ENCODE results near the gene CHAC2.
A peak's percentile ranks its signal among the peaks of the same experiment; 100 is the strongest.

DNA sequence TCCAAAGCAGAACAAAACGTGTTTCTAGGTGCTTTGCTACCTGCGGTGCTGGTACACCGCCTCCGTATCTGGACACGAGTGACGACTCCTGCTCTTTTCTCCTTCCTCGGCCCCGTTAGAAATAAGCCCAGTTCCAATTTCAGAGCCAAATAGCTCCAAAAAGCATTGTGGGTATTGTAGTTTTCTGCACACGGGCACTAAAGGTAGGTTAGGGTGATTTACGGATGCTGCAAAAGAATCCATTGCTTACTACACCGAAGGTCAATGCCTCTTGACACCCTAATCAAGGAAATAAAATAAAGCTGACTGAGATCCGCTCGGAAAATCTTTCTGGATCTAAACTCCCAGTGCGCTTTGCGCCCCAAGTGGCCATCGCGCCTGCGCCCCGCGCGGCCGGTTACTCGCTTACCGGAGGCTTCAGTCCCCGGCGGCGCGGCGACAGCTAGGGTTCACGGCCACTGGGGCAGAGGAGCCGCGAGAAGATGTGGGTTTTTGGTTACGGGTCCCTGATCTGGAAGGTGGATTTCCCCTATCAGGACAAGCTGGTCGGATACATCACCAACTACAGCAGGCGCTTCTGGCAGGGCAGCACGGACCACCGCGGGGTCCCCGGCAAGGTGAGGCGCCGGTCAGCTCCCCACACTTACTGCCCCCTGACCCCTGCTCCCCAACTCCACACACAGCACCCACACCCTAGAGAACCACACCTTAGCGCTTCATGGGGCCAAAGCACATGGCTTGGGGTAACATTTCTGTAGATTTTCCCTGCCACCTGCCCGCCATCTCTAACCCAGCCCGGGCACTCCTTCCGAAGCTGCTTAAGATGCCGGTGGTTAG, at the start of gene CHAC2:
- TF ChIP-seq, protein P1, sequence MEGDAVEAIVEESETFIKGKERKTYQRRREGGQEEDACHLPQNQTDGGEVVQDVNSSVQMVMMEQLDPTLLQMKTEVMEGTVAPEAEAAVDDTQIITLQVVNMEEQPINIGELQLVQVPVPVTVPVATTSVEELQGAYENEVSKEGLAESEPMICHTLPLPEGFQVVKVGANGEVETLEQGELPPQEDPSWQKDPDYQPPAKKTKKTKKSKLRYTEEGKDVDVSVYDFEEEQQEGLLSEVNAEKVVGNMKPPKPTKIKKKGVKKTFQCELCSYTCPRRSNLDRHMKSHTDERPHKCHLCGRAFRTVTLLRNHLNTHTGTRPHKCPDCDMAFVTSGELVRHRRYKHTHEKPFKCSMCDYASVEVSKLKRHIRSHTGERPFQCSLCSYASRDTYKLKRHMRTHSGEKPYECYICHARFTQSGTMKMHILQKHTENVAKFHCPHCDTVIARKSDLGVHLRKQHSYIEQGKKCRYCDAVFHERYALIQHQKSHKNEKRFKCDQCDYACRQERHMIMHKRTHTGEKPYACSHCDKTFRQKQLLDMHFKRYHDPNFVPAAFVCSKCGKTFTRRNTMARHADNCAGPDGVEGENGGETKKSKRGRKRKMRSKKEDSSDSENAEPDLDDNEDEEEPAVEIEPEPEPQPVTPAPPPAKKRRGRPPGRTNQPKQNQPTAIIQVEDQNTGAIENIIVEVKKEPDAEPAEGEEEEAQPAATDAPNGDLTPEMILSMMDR (IDR thresholded peaks at IDR 0.05 in 8 of 11, conservative IDR thresholded peaks at IDR 0.05 in 3 of 11), result peak; percentile 18 to 75 (median 59)
- TF ChIP-seq POLR2A (IDR thresholded peaks at IDR 0.05) (peak in 1 of 3 donors; percentile 54), POLR2AphosphoS5 (IDR thresholded peaks at IDR 0.05) (peak; percentile 85 to 91 (median 91))
